Measurements from ENCODE around the gene POU6F2.

The POU6F2 gene

GRCh38 chr7:39248041-39248691, 270.5 kb downstream of the POU6F2 start:
- TF ChIP-seq CTCF (IDR thresholded peaks at IDR 0.05; ENCODE audit: low read length, missing control alignments) = no peak
- DNase-seq (ENCODE audit: low read depth) = no peak
- H3K4me3 ChIP-seq (replicated peaks; ENCODE audit: low read depth, low read length) = no peak overlapping the region

GRCh38 chr7:39248692-39249090, 271.0 kb downstream of the POU6F2 start:
- TF ChIP-seq CTCF (IDR thresholded peaks at IDR 0.05; ENCODE audit: low read length, missing control alignments) = no peak
- H3K4me3 ChIP-seq (replicated peaks; ENCODE audit: low read depth, low read length) = no peak overlapping the region
- DNase-seq (ENCODE audit: low read depth) = no peak

- no peak overlapping the region for H3K4me3 ChIP-seq (replicated peaks; ENCODE audit: low read depth, low read length)
- no peak for DNase-seq (ENCODE audit: low read depth)
- no peak for TF ChIP-seq CTCF (IDR thresholded peaks at IDR 0.05; ENCODE audit: low read length, missing control alignments)
These were observed 272.0 kb downstream of the POU6F2 start for GRCh38 chr7:39249635-39250152.

GRCh38 chr7:39252916-39253315, 275.2 kb downstream of the POU6F2 start:
- no peak overlapping the region for H3K4me3 ChIP-seq (replicated peaks; ENCODE audit: low read depth, low read length)
- TF ChIP-seq CTCF (IDR thresholded peaks at IDR 0.05; ENCODE audit: low read length, missing control alignments) = no peak
- peak; percentile 2 for DNase-seq (ENCODE audit: low read depth)

GRCh38 chr7:39259391-39260003, 281.8 kb downstream of the POU6F2 start:
- TF ChIP-seq CTCF (IDR thresholded peaks at IDR 0.05; ENCODE audit: low read length, missing control alignments) = no peak
- DNase-seq (ENCODE audit: low read depth) = no peak
- H3K4me3 ChIP-seq (replicated peaks; ENCODE audit: low read depth, low read length) = no peak overlapping the region

GRCh38 chr7:39260279-39260844, 282.7 kb downstream of the POU6F2 start:
- no peak for DNase-seq (ENCODE audit: low read depth)
- TF ChIP-seq CTCF (IDR thresholded peaks at IDR 0.05; ENCODE audit: low read length, missing control alignments) = no peak
- H3K4me3 ChIP-seq (replicated peaks; ENCODE audit: low read depth, low read length) = no peak overlapping the region

Data from fibroblast of pulmonary artery (primary cell).